ENCODE data around the gene SUPT5H. TPM values are rescaled to one million over a fixed set of nuclear protein-coding genes. Genes with fewer than 3 reads are reported as not detected.

Gene SUPT5H
- total and polyA plus RNA-seq, 2 of the 13 experiments (the other 11 are each of a cell fraction or from before 2014, with no cell fraction given): 48.2 to 51.7 TPM

- TF ChIP-seq SMYD3 (CRISPR knock-in tag; IDR thresholded peaks at IDR 0.05): no peak; the same call in 1 of the 2 replicates
- no peak for TF ChIP-seq MZF1 (CRISPR knock-in tag; IDR thresholded peaks at IDR 0.05; ENCODE audit: borderline replicate concordance)
- TF ChIP-seq ZBTB44 (CRISPR knock-in tag; IDR thresholded peaks at IDR 0.05): 0 out of 2 replicates have a peak, but pooled peaks have one; percentile 49
- TF ChIP-seq CSRNP1 (CRISPR knock-in tag; IDR thresholded peaks at IDR 0.05): no peak
- peak; percentile 65; the same call in 1 of the 2 replicates for TF ChIP-seq NFATC3 (CRISPR knock-in tag; IDR thresholded peaks at IDR 0.05)
- peak; percentile 78 for TF ChIP-seq PHF5A (CRISPR knock-in tag; IDR thresholded peaks at IDR 0.05; ENCODE audit: low read depth, unreplicated experiment)
- peak; percentile 70; the same call in 1 of the 2 replicates for TF ChIP-seq SOX5 (CRISPR knock-in tag; IDR thresholded peaks at IDR 0.05; ENCODE audit: borderline replicate concordance)
- TF ChIP-seq ELF1 (CRISPR knock-in tag; IDR thresholded peaks at IDR 0.05): peak; percentile 98
- peak; percentile 96 for TF ChIP-seq POLR2AphosphoS5 (IDR thresholded peaks at IDR 0.05; ENCODE audit: low read depth, low read length)
- TF ChIP-seq AGO1 (IDR thresholded peaks at IDR 0.05; ENCODE audit: low read depth, low read length, poor library complexity, severe bottlenecking): no peak
- no peak for TF ChIP-seq SOX6 (IDR thresholded peaks at IDR 0.05)
- peak; percentile 71 for TF ChIP-seq SOX6 (CRISPR knock-in tag; IDR thresholded peaks at IDR 0.05)
- no peak for TF ChIP-seq ZFP36 (IDR thresholded peaks at IDR 0.05; ENCODE audit: borderline replicate concordance, low read depth, low read length, partially characterized antibody)
- no peak for TF ChIP-seq ZNF570 (CRISPR knock-in tag; IDR thresholded peaks at IDR 0.05; ENCODE audit: borderline replicate concordance)
- TF ChIP-seq CC2D1A (CRISPR knock-in tag; IDR thresholded peaks at IDR 0.05): no peak
- TF ChIP-seq ZNF777 (CRISPR knock-in tag; IDR thresholded peaks at IDR 0.05): no peak
- TF ChIP-seq ZNF768 (CRISPR knock-in tag; IDR thresholded peaks at IDR 0.05): peak; percentile 32; the same call in 1 of the 2 replicates
- TF ChIP-seq ZMYM3 (CRISPR knock-in tag; IDR thresholded peaks at IDR 0.05): peak; percentile 44; the same call in 1 of the 2 replicates
- no peak; the same call in 1 of the 2 replicates for TF ChIP-seq NKX3-1 (CRISPR knock-in tag; IDR thresholded peaks at IDR 0.05)
- no peak for TF ChIP-seq ZNF75D (CRISPR knock-in tag; IDR thresholded peaks at IDR 0.05; ENCODE audit: borderline replicate concordance)
- TF ChIP-seq CCDC6 (CRISPR knock-in tag; IDR thresholded peaks at IDR 0.05): peak; percentile 75
- TF ChIP-seq TEAD2 (CRISPR knock-in tag; IDR thresholded peaks at IDR 0.05): no peak
- no peak for TF ChIP-seq FOXA1 (IDR thresholded peaks at IDR 0.05)
- no peak for TF ChIP-seq FOXA1 (CRISPR knock-in tag; IDR thresholded peaks at IDR 0.05)
- TF ChIP-seq, protein P1, sequence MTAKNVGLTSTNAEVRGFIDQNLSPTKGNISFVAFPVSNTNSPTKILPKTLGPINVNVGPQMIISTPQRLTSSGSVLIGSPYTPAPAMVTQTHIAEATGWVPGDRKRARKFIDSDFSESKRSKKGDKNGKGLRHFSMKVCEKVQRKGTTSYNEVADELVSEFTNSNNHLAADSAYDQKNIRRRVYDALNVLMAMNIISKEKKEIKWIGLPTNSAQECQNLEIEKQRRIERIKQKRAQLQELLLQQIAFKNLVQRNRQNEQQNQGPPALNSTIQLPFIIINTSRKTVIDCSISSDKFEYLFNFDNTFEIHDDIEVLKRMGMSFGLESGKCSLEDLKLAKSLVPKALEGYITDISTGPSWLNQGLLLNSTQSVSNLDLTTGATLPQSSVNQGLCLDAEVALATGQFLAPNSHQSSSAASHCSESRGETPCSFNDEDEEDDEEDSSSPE (CRISPR knock-in tag; IDR thresholded peaks at IDR 0.05): peak; percentile 85
- TF ChIP-seq STAG1 (CRISPR knock-in tag; IDR thresholded peaks at IDR 0.05): no peak
Measured at GRCh38 chr19:39445196-39446111, at the start of gene SUPT5H (continued).
